ENCODE data around the gene GUCD1. TPM values are rescaled to one million over a fixed set of nuclear protein-coding genes. Genes with fewer than 3 reads are reported as not detected.

GUCD1 gene
- total and polyA plus RNA-seq, 10 of the 15 experiments (the other 5 are each of a cell fraction or from before 2014, with no cell fraction given), result 56.0 to 177 (median 88.2) TPM

GRCh38 chr22:24532075-24532474 lies 22.9 kb downstream of the GUCD1 start:
- Histone ChIP-seq H4K20me1 (ENCODE audit: control insufficient read depth, insufficient read depth) (no peaks in the 10 kb centered on the region), H3K27ac (ENCODE audit: control insufficient read depth, insufficient read depth) (no peak overlapping the region), H3K4me1 (ENCODE audit: control insufficient read depth, insufficient read depth, low read length) (no peaks in the 10 kb centered on the region), H3K4me2 (ENCODE audit: control insufficient read depth, insufficient read depth) (no peak overlapping the region), H3K4me3 (no peak overlapping the region), H3K9ac (ENCODE audit: control insufficient read depth, insufficient read depth, low read length) (no peak overlapping the region), H3K27me3 (replicated peaks in 1 of 2; ENCODE audit: control insufficient read depth in 2 of 2, insufficient read depth in 2 of 2, low read length in 1 of 2) (no peaks in the 10 kb centered on the region), H3K9me3 (replicated peaks; ENCODE audit: control insufficient read depth, insufficient read depth, low read length) (no peaks in the 10 kb centered on the region), H2AFZ (ENCODE audit: control insufficient read depth, low read depth, low read length) (no peak overlapping the region), H3K36me3 (ENCODE audit: control insufficient read depth in 2 of 2, insufficient read depth in 2 of 2, low read length in 1 of 2) (no peaks in the 10 kb centered on the region; a peak in 1 of 4 replicates), H3K79me2 (ENCODE audit: control insufficient read depth, insufficient read depth, low read length) (no peaks in the 10 kb centered on the region)
- ChIA-PET POLR2A (no interaction called here), SMC1A (ENCODE audit: uncharacterized antibody, unreplicated experiment) (no interaction called here), RAD21 (ENCODE audit: unreplicated experiment) (no interaction called here), CTCF (interaction anchor here (11.7 kb wide), 1 partner anchor 25 kb away, joined by 213 read pairs; no protein-coding TSS in a partner anchor)
- intact Hi-C loops (cut with micrococcal nuclease; ENCODE audit: unreplicated experiment), result no loop called here
- no TSS peak for BruUV-seq (replicated peaks)
- DNase-seq (ENCODE audit: low read depth, low spot score) (no peak), FAIRE-seq (no peak), ATAC-seq (no peak)
- WGBS (ENCODE audit: insufficient coverage, insufficient replicate concordance, low lambda C conversion rate, missing lambda C conversion rate), result 100% methylated on average over 1 of the region's 1 CpG
- in situ Hi-C loops (cut with MboI), result no loop called here
- TF ChIP-seq JUND (IDR thresholded peaks at IDR 0.05; ENCODE audit: low read depth, low read length), result no peak
- TF ChIP-seq ELK1 (IDR thresholded peaks at IDR 0.05; ENCODE audit: low read depth, low read length), result no peak
- no peak for TF ChIP-seq NFIC (IDR thresholded peaks at IDR 0.05; ENCODE audit: low read depth, low read length)
- TF ChIP-seq ATF7 (IDR thresholded peaks at IDR 0.05; ENCODE audit: low read depth), result no peak
- TF ChIP-seq BMI1 (IDR thresholded peaks at IDR 0.05; ENCODE audit: borderline replicate concordance), result no peak
- TF ChIP-seq HDGF (IDR thresholded peaks at IDR 0.05), result no peak
- TF ChIP-seq ZNF24 (IDR thresholded peaks at IDR 0.05), result no peak
- no peak for TF ChIP-seq ZBED1 (IDR thresholded peaks at IDR 0.05; ENCODE audit: borderline replicate concordance)
- no peak for TF ChIP-seq ZNF384 (IDR thresholded peaks at IDR 0.05; ENCODE audit: borderline replicate concordance, low read depth, low read length)
- TF ChIP-seq TBL1XR1 (IDR thresholded peaks at IDR 0.05; ENCODE audit: low read depth, low read length), result no peak
- TF ChIP-seq HCFC1 (IDR thresholded peaks at IDR 0.05; ENCODE audit: low read length), result no peak
- TF ChIP-seq NFYA (IDR thresholded peaks at IDR 0.05; ENCODE audit: borderline replicate concordance, low read depth, low read length), result no peak
- no peak for TF ChIP-seq PBX3 (IDR thresholded peaks at IDR 0.05; ENCODE audit: insufficient replicate concordance, low read depth, low read length)
- no peak for TF ChIP-seq RELB (IDR thresholded peaks at IDR 0.05; ENCODE audit: low read depth)
- no peak for TF ChIP-seq SUPT20H (IDR thresholded peaks at IDR 0.05; ENCODE audit: borderline replicate concordance, control insufficient read depth, low read depth, low read length)
- no peak for TF ChIP-seq BCLAF1 (IDR thresholded peaks at IDR 0.05)
- no peak for TF ChIP-seq NFYB (IDR thresholded peaks at IDR 0.05; ENCODE audit: insufficient read depth, low read depth, low read length)
- no peak for TF ChIP-seq USF2 (IDR thresholded peaks at IDR 0.05; ENCODE audit: borderline replicate concordance, low read depth, low read length)

Data from GM12878 (cell line).